GM23248 (cell line): ENCODE results near the gene DNAI2. TPM values are rescaled to one million over a fixed set of nuclear protein-coding genes. Genes with fewer than 3 reads are reported as not detected.

Source experiments
- DNase-seq: peaks from one replicate; pipeline ENCODE4 v3.0.0-alpha.2; 2015
- H2AFZ ChIP-seq: fragments of 200-600 bp; sonication (generic); 2 replicates; pipeline ENCODE4 v1.6.1; 2016; ENCODE audit warnings: antibody characterized with exemption
- H3F3A ChIP-seq: fragments of 200-600 bp; sonication (generic); 2 replicates; pipeline ENCODE4 v1.6.1; 2016; ENCODE audit warnings: mild to moderate bottlenecking, antibody characterized with exemption, mixed run types; ENCODE audit not compliant: insufficient read depth
- H3K27ac ChIP-seq: fragments of 200-600 bp; sonication (generic); 2 replicates; pipeline ENCODE4 v1.5.1; 2016; ENCODE audit warnings: mild to moderate bottlenecking
- H3K27me3 ChIP-seq: fragments of 200-600 bp; sonication (generic); replicated peaks from 2 replicates; pipeline ENCODE4 v1.6.1; 2016; ENCODE audit warnings: mild to moderate bottlenecking; ENCODE audit not compliant: insufficient read depth
- H3K36me3 ChIP-seq: fragments of 200-600 bp; sonication (generic); 2 replicates; pipeline ENCODE4 v1.6.1; 2016; ENCODE audit warnings: low read depth, mild to moderate bottlenecking
- H3K4me1 ChIP-seq: fragments of 200-600 bp; sonication (generic); 2 replicates; pipeline ENCODE4 v1.6.1; 2016; ENCODE audit warnings: mild to moderate bottlenecking; ENCODE audit not compliant: insufficient read depth
- H3K4me2 ChIP-seq: fragments of 200-600 bp; sonication (generic); one replicate; pipeline ENCODE4 v1.6.1; 2016; ENCODE audit warnings: mild to moderate bottlenecking; ENCODE audit not compliant: unreplicated experiment
- H3K4me3 ChIP-seq: fragments of 200-600 bp; sonication (generic); 2 replicates; pipeline ENCODE4 v1.5.1; 2016; ENCODE audit warnings: mild to moderate bottlenecking
- H3K79me2 ChIP-seq: fragments of 200-600 bp; sonication (generic); 2 replicates; pipeline ENCODE4 v1.6.1; 2016; ENCODE audit warnings: mild to moderate bottlenecking; ENCODE audit not compliant: insufficient read depth
- H3K9ac ChIP-seq: fragments of 200-600 bp; sonication (generic); 2 replicates; pipeline ENCODE4 v1.6.1; 2016; ENCODE audit warnings: mild to moderate bottlenecking
- H3K9me2 ChIP-seq: fragments of 200-600 bp; sonication (generic); 2 replicates; pipeline ENCODE4 v1.6.1; 2016; ENCODE audit warnings: mixed run types, mild to moderate bottlenecking, moderate library complexity; ENCODE audit not compliant: insufficient read depth
- H3K9me3 ChIP-seq: fragments of 200-600 bp; sonication (generic); one replicate; pipeline ENCODE4 v1.6.1; 2017; ENCODE audit warnings: low read depth
- H4K20me1 ChIP-seq: fragments of 200-600 bp; sonication (generic); 2 replicates; pipeline ENCODE4 v1.6.0; 2016; ENCODE audit not compliant: insufficient read depth
- EZH2 ChIP-seq: fragments of 200-600 bp; sonication (generic); IDR thresholded peaks from 2 replicates; pipeline ENCODE4 v1.6.1; 2018; ENCODE audit warnings: antibody characterized with exemption, mild to moderate bottlenecking; ENCODE audit not compliant: insufficient read depth, poor library complexity, severe bottlenecking
- EZH2phosphoT487 ChIP-seq: fragments of 200-600 bp; sonication (generic); IDR thresholded peaks from 2 replicates; pipeline ENCODE4 v1.6.1; 2018; ENCODE audit warnings: antibody characterized with exemption, moderate library complexity, mild to moderate bottlenecking, low read depth; ENCODE audit not compliant: insufficient read depth
- WGBS, 2 experiments: methylation state at CpG; one replicate each; pipeline ENCODE4 v1.1.6; 2015 to 2017; ENCODE audit warnings: low lambda C conversion rate in 2 of 2, low coverage in 1 of 2; ENCODE audit errors: missing lambda C conversion rate in 2 of 2; 5-methylcytosine and 5-hydroxymethylcytosine counted together
- in situ Hi-C: fragments of 300-500 bp; cut with MboI; formaldehyde crosslinking; loops from 2 replicates; pipeline ENCODE4 v1.15.0; 2020
- polyA plus RNA-seq: library from polyadenylated mRNA; unstranded; fragments of >200 nt; fragmentation: Nextera tagmentation; extraction: Ambion mirVana; gene quantifications from 2 replicates; pipeline ENCODE4 v1.2.1, GENCODE V29; 2016
- total RNA-seq: library from RNA; depleted of rRNA; stranded (reverse); fragments of >200 nt; shearing (Covaris generic); gene quantifications from 2 replicates; pipeline ENCODE4 v1.2.3, GENCODE V29; 2014

Gene DNAI2
- total and polyA plus RNA-seq, 2 experiments from 2014 or later: not detected

DNA sequence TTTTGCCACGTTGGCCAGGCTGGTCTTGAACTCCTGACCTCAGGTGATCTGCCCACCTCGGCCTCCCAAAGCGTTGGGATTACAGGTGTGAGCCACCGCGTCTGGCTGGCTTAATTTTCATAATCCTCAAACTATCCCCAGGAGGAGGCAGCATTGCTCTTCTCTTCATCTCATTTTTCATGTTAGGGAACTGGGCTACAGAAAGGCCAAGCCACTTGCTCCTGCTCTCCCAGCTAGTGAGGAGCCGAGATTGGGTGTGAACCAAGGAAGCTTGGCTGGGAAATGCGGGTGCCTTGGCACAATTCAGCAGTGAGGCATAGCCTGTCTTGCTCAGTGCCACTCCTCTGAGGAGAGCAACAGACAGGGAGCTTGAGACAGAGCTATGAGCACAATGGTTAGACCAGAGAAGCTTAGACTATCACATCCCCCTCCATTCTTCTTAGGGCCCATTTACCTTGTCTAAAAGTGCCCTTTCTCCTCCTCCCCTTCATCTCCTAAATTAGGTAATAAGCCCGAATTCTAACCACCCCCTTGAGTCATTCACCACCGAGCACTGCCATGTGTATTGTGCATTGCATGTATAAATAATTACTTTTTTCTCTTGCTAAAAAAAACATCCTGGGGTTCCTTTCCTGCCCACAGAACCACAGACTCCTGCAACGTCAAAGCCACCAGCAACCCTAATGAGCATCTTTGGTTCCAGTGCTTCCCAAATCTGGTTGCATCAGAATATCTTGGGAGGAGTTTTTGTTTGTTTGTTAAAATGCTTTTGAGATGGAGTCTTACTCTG is 32.0 kb downstream of the DNAI2 start:
- Histone ChIP-seq H3K27me3 (no peaks in the 10 kb centered on the region), H3K4me1 (no peaks in the 10 kb centered on the region), H3K79me2 (no peaks in the 10 kb centered on the region), H3K4me3 (no peak overlapping the region), H3K4me2 (no peak overlapping the region), H3K9me3 (no peaks in the 10 kb centered on the region), H3K9ac (no peak overlapping the region), H4K20me1 (no peaks in the 10 kb centered on the region), H3K36me3 (no peaks in the 10 kb centered on the region), H3F3A (no peaks in the 10 kb centered on the region), H2AFZ (no peak overlapping the region), H3K27ac (no peak overlapping the region), H3K9me2 (no peaks in the 10 kb centered on the region)
- peak; percentile 28 for DNase-seq
- in situ Hi-C loops: no loop called here
- 46 to 47% methylated on average over 10 of the region's 10 CpGs for WGBS, 2 experiments
- TF ChIP-seq EZH2: no peak
- TF ChIP-seq EZH2phosphoT487: no peak

DNA sequence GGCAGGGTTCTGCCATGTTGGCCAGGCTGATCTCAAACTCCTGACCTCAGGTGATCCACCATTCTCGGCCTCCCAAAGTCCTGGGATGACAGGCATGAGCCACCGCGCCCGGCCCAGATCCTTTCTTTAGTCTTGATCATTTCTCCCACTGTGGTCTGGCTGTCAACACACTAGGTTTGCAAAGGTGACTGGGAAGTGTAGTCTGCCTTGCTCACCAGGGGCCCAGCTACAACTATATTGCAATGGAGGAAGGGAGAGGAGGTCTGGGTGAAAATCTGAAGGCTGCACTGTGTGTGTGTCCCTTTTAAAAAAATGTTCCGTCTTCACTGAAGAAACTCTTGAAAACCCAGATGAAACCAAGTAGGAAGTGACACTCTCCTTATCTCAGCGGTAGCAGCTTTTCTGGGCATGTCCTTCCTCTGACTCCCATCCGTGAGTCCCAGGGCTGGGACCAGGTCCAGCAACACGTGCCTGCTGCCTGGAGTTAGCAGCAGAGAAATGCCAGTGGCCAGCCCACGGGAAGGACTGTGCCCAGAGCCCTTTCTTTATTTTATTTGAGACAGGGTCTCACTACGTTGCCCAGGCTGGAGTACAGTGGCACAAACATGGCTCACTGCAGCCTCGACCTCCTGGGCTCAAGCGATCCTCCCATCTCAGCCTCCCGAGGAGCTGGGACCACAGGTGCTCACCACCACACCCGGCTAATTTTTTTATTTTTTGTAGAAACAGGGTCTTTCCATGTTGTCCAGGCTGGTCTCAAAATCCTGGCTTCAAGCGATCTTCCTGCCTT is 34.1 kb downstream of the DNAI2 start:
- no peaks in the 10 kb centered on the region for H3K4me1 ChIP-seq
- no peak for TF ChIP-seq EZH2
- TF ChIP-seq EZH2phosphoT487: no peak
- H3K9me3 ChIP-seq: no peaks in the 10 kb centered on the region
- H3K4me2 ChIP-seq: no peak overlapping the region
- H3K79me2 ChIP-seq: no peaks in the 10 kb centered on the region
- H3K27me3 ChIP-seq: no peaks in the 10 kb centered on the region
- in situ Hi-C loops: no loop called here
- H2AFZ ChIP-seq: no peak overlapping the region
- H3K36me3 ChIP-seq: no peaks in the 10 kb centered on the region
- peak; percentile 46 for DNase-seq
- 45 to 52% methylated on average over 15 of the region's 15 CpGs for WGBS, 2 experiments
- no peak overlapping the region for H3K27ac ChIP-seq
- no peaks in the 10 kb centered on the region for H4K20me1 ChIP-seq
- no peak overlapping the region for H3K4me3 ChIP-seq
- H3F3A ChIP-seq: no peaks in the 10 kb centered on the region
- no peaks in the 10 kb centered on the region for H3K9me2 ChIP-seq
- no peak overlapping the region for H3K9ac ChIP-seq

DNA sequence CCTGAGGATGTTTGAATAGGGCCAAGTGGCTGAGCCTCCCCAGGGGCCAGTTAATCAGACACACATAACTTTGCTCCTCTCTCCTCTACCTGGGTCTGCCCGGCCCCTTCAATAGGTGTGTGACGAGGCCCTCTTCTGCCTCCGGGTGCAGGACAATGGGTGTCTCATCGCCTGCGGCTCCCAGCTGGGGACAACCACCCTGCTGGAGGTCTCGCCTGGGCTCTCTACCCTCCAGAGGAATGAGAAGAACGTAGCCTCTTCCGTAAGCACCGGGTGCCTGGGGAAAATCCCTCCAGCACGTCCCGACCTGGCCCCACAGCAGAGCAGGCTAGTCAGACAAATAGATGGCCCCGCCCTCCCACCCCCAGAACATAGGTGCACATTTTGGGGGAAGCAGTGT is 35.9 kb downstream of the DNAI2 start:
- Histone ChIP-seq H3K4me2 (no peak overlapping the region), H3K4me3 (no peak overlapping the region), H3K9me3 (no peaks in the 10 kb centered on the region), H3K36me3 (no peaks in the 10 kb centered on the region), H3K27ac (no peak overlapping the region), H3K9me2 (no peaks in the 10 kb centered on the region), H3K9ac (no peak overlapping the region), H3K4me1 (no peaks in the 10 kb centered on the region), H4K20me1 (no peaks in the 10 kb centered on the region), H3F3A (no peaks in the 10 kb centered on the region), H2AFZ (no peak overlapping the region), H3K79me2 (no peaks in the 10 kb centered on the region), H3K27me3 (no peaks in the 10 kb centered on the region)
- TF ChIP-seq EZH2phosphoT487 (no peak), EZH2 (no peak)
- DNase-seq: no peak
- whole genome bisulfite sequencing, 2 experiments: 30 to 39% methylated on average over 12 of the region's 12 CpGs
- in situ Hi-C loops: no loop called here

- no peaks in the 10 kb centered on the region for H3K36me3 ChIP-seq
- TF ChIP-seq EZH2 (no peak), EZH2phosphoT487 (no peak)
- H3K27me3 ChIP-seq: no peaks in the 10 kb centered on the region
- no peaks in the 10 kb centered on the region for H3K4me1 ChIP-seq
- H3K9ac ChIP-seq: no peak overlapping the region
- H2AFZ ChIP-seq: no peak overlapping the region
- no peaks in the 10 kb centered on the region for H3K79me2 ChIP-seq
- in situ Hi-C loops: no loop called here
- 46 to 50% methylated on average over 15 of the region's 15 CpGs for WGBS, 2 experiments
- H3K4me2 ChIP-seq: no peak overlapping the region
- no peaks in the 10 kb centered on the region for H4K20me1 ChIP-seq
- no peaks in the 10 kb centered on the region for H3K9me2 ChIP-seq
- no peaks in the 10 kb centered on the region for H3F3A ChIP-seq
- DNase-seq: no peak
- no peaks in the 10 kb centered on the region for H3K9me3 ChIP-seq
- H3K4me3 ChIP-seq: no peak overlapping the region
- no peak overlapping the region for H3K27ac ChIP-seq
These were observed 40.8 kb downstream of the DNAI2 start for GRCh38 chr17:74314877-74315276.
